GM12892 (cell line): ENCODE data around the gene DDR2.

Experiments used
- POLR2A ChIP-seq: IDR thresholded peaks from 2 replicates; pipeline ENCODE4 v1.6.1; 2011; ENCODE audit warnings: low read depth, low read length, control low read depth
- POLR2AphosphoS5 ChIP-seq: IDR thresholded peaks from 2 replicates; pipeline ENCODE4 v1.6.1; 2011; ENCODE audit warnings: low read depth, low read length, control low read depth
- TAF1 ChIP-seq: IDR thresholded peaks from 2 replicates; pipeline ENCODE4 v1.6.1; 2011; ENCODE audit warnings: low read depth, mild to moderate bottlenecking, control low read depth, low read length, borderline replicate concordance

DNA sequence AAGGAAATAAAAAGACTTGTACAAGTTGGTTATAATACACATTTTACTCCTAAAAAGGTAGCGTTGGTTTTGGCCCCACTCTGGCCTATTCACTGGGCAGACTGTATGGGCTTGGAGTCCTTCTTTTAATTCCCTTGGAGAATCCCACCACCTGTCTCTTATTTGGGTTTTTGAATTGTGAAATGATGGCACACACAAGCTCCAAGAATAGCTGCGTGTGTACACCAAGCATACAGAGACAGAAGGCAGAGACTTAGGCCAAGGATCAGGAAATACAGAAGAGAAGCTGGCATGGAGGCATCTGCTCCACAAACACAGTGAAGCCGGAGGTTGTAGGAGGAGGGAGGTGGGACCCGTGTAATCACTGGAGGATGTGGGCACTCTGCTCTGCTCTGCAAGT is 29.1 kb downstream of the DDR2 start:
- TF ChIP-seq POLR2A: no peak
- no peak for TF ChIP-seq TAF1
- TF ChIP-seq POLR2AphosphoS5: no peak
